OCI-LY3 (cell line): ENCODE results near the gene GIT1.

ENCODE experiments used
- H2AFZ ChIP-seq: fragments of 200-600, 300-600 bp; shearing (Covaris generic); 2 replicates; pipeline ENCODE4 v1.6.0; 2014; ENCODE audit warnings: antibody characterized with exemption, low read depth, low read length
- H3K27ac ChIP-seq: fragments of 200-600, 300-600 bp; sonication (generic); 2 replicates; pipeline ENCODE4 v1.5.1; 2014; ENCODE audit warnings: mild to moderate bottlenecking, low read length, moderate library complexity, mixed read lengths
- H3K27me3 ChIP-seq: fragments of 200-600, 300-600 bp; sonication (generic); 2 replicates; pipeline ENCODE4 v1.6.1; 2014; ENCODE audit warnings: low read depth, low read length, mixed read lengths
- H3K36me3 ChIP-seq: fragments of 200-600, 300-600 bp; sonication (generic); replicated peaks from 2 replicates; pipeline ENCODE3; 2014; ENCODE audit warnings: low read depth, low read length, mixed read lengths
- H3K4me1 ChIP-seq: fragments of 300-600, 200-600 bp; sonication (generic); 2 replicates; pipeline ENCODE4 v1.6.1; 2014; ENCODE audit warnings: low read length, mixed read lengths
- H3K4me2 ChIP-seq: fragments of 200-600, 300-600 bp; sonication (generic); 2 replicates; pipeline ENCODE4 v1.6.1; 2014; ENCODE audit warnings: low read length, mixed read lengths
- H3K4me3 ChIP-seq: fragments of 300-600, 200-600 bp; sonication (generic); 2 replicates; pipeline ENCODE4 v1.5.1; 2014; ENCODE audit warnings: antibody characterized with exemption, mild to moderate bottlenecking, low read length, moderate library complexity
- H3K79me2 ChIP-seq: fragments of 300-600, 200-600 bp; shearing (Covaris generic); 2 replicates; pipeline ENCODE4 v1.6.1; 2014; ENCODE audit warnings: mild to moderate bottlenecking, low read length, mixed read lengths
- H3K9ac ChIP-seq: fragments of 300-600, 200-600 bp; shearing (Covaris generic); 2 replicates; pipeline ENCODE4 v1.6.0; 2014; ENCODE audit warnings: mild to moderate bottlenecking, low read length, moderate library complexity
- H3K9me3 ChIP-seq: fragments of 200-600, 300-600 bp; shearing (Covaris generic); 2 replicates; pipeline ENCODE4 v1.6.1; 2014; ENCODE audit warnings: low read length, mixed read lengths; ENCODE audit not compliant: insufficient read depth
- H4K20me1 ChIP-seq: fragments of 200-600, 300-600 bp; sonication (generic); 2 replicates; pipeline ENCODE4 v1.6.1; 2016; ENCODE audit warnings: low read length, mixed read lengths; ENCODE audit not compliant: insufficient read depth
- EZH2phosphoT487 ChIP-seq: fragments of 200-600 bp; shearing (Covaris generic); IDR thresholded peaks from 2 replicates; pipeline ENCODE4 v1.6.1; 2018; ENCODE audit warnings: antibody characterized with exemption, mixed run types, low read depth
- TF ChIP-seq, protein P1 (sequence below): fragments of 200-600, 300-600 bp; sonication (generic); IDR thresholded peaks from 2 replicates; pipeline ENCODE4 v1.5.1; 2014; ENCODE audit warnings: antibody characterized with exemption, low read length, low read depth

GIT1 gene

DNA sequence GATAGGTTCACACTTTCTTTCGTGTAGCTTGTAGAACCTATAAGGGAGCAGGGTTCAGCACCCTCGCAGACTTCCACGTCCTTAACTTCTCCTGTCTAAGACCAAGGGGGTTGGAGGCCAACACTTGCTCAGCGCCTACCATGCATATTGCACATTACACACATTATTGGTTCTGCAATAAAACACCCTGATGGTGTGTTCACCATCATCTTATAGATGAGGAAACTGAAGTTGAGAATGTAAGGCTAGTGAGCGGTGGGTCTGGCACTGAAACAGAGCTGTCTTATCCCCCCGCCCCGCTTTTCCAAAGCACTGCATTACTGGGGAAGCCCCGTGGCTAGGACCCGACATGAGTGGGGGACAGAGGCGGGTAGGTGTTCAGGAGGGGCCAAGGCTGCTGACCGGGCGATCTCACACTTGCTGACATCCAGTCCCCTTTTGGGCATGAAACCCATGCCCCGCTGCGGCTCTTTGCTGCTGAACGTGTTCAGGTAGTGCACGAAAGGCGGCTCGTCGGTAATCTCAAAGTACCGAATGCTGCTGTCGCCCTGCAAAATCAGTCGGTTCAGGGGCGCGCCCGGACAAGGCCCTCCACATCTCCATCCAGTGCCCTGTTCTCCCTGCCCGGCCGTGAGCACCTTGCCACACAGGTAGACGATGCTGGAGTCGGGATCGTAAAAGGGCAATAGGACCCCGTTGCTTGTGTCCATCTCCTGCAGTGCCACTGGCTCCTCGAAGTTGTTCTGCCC is 27.0 kb upstream of the GIT1 start:
- Histone ChIP-seq H3K36me3 (peaks cover 4% of the 10 kb centered on the region), H4K20me1 (peaks cover 6% of the 10 kb centered on the region), H3K27ac (no peak overlapping the region), H3K9ac (no peak overlapping the region), H3K4me2 (peak overlapping the region; percentile 97), H3K4me1 (peaks cover 13% of the 10 kb centered on the region; the same call in 1 of the 2 replicates), H3K9me3 (no peaks in the 10 kb centered on the region), H3K27me3 (no peaks in the 10 kb centered on the region), H2AFZ (no peak overlapping the region), H3K79me2 (no peaks in the 10 kb centered on the region), H3K4me3 (peak overlapping the region; percentile 89)
- no peak for TF ChIP-seq EZH2phosphoT487
- TF ChIP-seq, protein P1, sequence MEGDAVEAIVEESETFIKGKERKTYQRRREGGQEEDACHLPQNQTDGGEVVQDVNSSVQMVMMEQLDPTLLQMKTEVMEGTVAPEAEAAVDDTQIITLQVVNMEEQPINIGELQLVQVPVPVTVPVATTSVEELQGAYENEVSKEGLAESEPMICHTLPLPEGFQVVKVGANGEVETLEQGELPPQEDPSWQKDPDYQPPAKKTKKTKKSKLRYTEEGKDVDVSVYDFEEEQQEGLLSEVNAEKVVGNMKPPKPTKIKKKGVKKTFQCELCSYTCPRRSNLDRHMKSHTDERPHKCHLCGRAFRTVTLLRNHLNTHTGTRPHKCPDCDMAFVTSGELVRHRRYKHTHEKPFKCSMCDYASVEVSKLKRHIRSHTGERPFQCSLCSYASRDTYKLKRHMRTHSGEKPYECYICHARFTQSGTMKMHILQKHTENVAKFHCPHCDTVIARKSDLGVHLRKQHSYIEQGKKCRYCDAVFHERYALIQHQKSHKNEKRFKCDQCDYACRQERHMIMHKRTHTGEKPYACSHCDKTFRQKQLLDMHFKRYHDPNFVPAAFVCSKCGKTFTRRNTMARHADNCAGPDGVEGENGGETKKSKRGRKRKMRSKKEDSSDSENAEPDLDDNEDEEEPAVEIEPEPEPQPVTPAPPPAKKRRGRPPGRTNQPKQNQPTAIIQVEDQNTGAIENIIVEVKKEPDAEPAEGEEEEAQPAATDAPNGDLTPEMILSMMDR: no peak

DNA sequence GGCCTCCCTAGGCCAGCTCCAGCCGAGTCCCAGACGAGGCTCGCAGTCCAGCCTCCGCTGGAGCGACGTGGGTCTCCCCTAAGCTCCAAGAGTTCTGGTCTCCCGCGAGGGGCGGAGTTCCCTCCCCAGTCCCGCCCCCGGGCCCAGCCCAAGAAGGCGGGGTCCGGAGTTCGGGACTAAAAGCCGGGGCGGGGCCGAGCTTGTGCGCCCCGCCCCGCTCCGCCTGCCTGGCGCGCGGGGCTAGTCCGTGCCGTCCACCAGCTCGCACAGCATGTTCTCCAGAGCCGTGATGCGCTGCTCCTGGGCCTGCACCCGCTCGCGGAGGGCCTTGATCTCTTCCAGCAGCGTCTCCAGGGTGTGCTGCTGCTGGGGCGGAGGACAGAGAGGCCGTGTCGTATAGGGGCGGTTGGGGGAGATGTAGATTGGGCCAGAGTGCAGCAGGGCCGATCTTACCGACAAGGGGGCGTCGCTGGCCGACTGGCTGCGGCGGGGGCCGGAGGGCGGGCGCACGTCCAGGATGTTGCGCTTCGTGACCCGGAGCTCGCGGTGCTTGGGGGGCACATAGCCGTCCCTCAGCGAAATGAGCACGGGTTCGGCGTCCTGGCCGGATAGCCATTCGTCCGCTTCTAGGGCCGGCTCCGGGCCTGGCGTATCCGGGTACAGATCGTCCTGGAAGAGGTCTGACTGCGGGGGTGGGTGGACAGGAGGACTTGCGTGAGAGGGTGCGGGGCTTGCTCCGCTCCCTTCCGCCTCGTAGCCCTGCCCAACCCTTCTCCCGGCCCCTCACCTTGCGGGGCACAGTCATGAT is 26.2 kb upstream of the GIT1 start:
- no peaks in the 10 kb centered on the region for H3K27me3 ChIP-seq
- H3K79me2 ChIP-seq: no peaks in the 10 kb centered on the region
- no peak for TF ChIP-seq EZH2phosphoT487
- TF ChIP-seq, protein P1: no peak
- H3K36me3 ChIP-seq: peaks cover 4% of the 10 kb centered on the region
- no peak overlapping the region for H3K9ac ChIP-seq
- H2AFZ ChIP-seq: no peak overlapping the region
- H3K4me3 ChIP-seq: peak overlapping the region; percentile 64
- peaks cover 13% of the 10 kb centered on the region; the same call in 1 of the 2 replicates for H3K4me1 ChIP-seq
- peak overlapping the region; percentile 84 for H3K4me2 ChIP-seq
- H3K9me3 ChIP-seq: no peaks in the 10 kb centered on the region
- peaks cover 6% of the 10 kb centered on the region for H4K20me1 ChIP-seq
- H3K27ac ChIP-seq: no peak overlapping the region

DNA sequence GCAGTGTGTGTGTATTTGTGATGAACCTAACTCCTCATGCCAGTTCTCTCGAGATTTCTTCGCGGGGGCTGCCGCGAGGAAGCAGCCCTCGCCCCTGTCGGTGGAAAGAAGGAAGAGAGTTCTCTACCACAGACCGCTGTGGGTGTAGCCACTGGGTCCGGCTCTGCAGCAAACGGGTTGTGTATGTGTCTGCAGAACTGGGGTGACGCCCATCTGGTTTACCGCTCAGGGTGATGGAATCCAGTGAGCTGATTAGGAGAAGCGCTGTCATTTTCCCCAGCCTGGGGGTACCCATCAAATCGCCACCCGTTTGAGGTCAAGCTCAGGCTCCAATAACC is 25.6 kb upstream of the GIT1 start:
- H4K20me1 ChIP-seq: peaks cover 6% of the 10 kb centered on the region
- peak overlapping the region; percentile 64 for H3K4me3 ChIP-seq
- no peaks in the 10 kb centered on the region for H3K9me3 ChIP-seq
- no peak overlapping the region for H3K9ac ChIP-seq
- TF ChIP-seq EZH2phosphoT487: no peak
- TF ChIP-seq, protein P1: no peak
- H2AFZ ChIP-seq: no peak overlapping the region
- H3K36me3 ChIP-seq: peaks cover 4% of the 10 kb centered on the region
- no peak overlapping the region for H3K27ac ChIP-seq
- H3K4me2 ChIP-seq: peak overlapping the region; percentile 84
- no peaks in the 10 kb centered on the region for H3K79me2 ChIP-seq
- H3K27me3 ChIP-seq: no peaks in the 10 kb centered on the region
- peaks cover 13% of the 10 kb centered on the region; the same call in 1 of the 2 replicates for H3K4me1 ChIP-seq

DNA sequence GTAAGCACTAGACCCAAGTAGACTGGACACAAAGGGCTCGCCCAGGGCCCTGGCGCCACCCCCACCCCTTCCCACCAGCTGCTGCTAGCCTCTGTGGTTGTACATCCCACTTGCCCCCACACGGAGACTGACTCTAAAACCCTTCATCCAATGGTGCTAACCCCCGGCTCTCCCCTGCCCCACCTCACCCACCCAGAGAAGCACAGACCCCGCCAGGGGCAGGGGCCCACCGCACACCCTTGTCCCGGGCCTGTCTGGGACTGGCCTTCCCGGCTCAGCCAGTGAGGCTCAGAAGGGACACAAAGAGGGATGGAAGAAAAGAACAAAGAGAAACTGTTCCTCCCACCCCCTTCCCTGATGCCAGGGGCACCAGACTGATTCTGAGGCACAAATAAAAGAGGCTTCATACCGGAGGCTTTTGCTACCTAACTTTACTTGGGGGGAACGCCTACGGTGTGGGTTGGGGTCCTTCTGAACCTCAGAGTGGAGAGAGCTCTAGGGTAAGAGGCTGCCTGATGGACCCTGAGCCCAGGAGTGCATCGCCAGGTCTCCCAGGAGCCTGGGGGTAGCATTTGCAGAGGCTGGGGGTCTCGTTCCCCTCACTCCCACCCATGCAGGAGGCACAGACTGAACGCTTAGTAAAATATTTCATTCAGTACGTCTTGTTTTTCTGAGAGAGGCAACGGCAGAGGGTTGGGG is 25.1 kb upstream of the GIT1 start:
- Histone ChIP-seq H2AFZ (no peak overlapping the region), H3K9me3 (no peaks in the 10 kb centered on the region), H3K4me1 (peaks cover 13% of the 10 kb centered on the region; the same call in 1 of the 2 replicates), H3K27me3 (no peaks in the 10 kb centered on the region), H3K36me3 (peaks cover 4% of the 10 kb centered on the region), H3K4me3 (peak overlapping the region; percentile 64; the same call in 1 of the 2 replicates), H3K4me2 (peak overlapping the region; percentile 84), H4K20me1 (peaks cover 6% of the 10 kb centered on the region), H3K27ac (no peak overlapping the region), H3K79me2 (no peaks in the 10 kb centered on the region), H3K9ac (no peak overlapping the region)
- TF ChIP-seq, protein P1: no peak
- TF ChIP-seq EZH2phosphoT487: no peak
